CD14-positive monocyte (primary cell): ENCODE measurements around the gene SERPINA4. TPM values are rescaled to one million over a fixed set of nuclear protein-coding genes. Genes with fewer than 3 reads are reported as not detected.

Experiments used
- DNase-seq, 3 donors: peaks; one replicate each; pipeline ENCODE4 v3.0.0-alpha.2; 2011 to 2022
- H2AFZ ChIP-seq: 2 replicates; pipeline ENCODE4 v1.6.0; 2012; ENCODE audit warnings: mild to moderate bottlenecking, low read depth, low read length, inconsistent platforms; ENCODE audit not compliant: insufficient read depth, poor library complexity, severe bottlenecking
- H3K27ac ChIP-seq, 2 donors: 1 replicate in 1 of 2; 2 replicates in 1 of 2; pipeline ENCODE4 v1.5.1; 2012 to 2013; ENCODE audit warnings: low read length in 2 of 2, control low read depth in 1 of 2, inconsistent platforms in 1 of 2, low read depth in 1 of 2, mild to moderate bottlenecking in 1 of 2
- H3K27me3 ChIP-seq, 2 donors: one replicate each; pipeline versions ENCODE4 v1.6.0 to v1.6.1; 2011 to 2013; ENCODE audit warnings: low read length in 2 of 2; ENCODE audit not compliant: control insufficient read depth in 2 of 2, insufficient read depth in 2 of 2
- H3K36me3 ChIP-seq, 2 donors: replicated peaks in 1 of 2; 1 replicate in 1 of 2; 2 replicates in 1 of 2; pipeline versions ENCODE4 v1.5.1 to v1.6.1; 2012 to 2013; ENCODE audit warnings: low read length in 2 of 2, control low read depth in 1 of 2, inconsistent platforms in 1 of 2, mild to moderate bottlenecking in 1 of 2; ENCODE audit not compliant: insufficient read depth in 2 of 2, control insufficient read depth in 1 of 2
- H3K4me1 ChIP-seq, 2 donors: 1 replicate in 1 of 2; 2 replicates in 1 of 2; pipeline versions ENCODE4 v1.5.1 to v1.6.1; 2012 to 2013; ENCODE audit warnings: low read length in 2 of 2, control low read depth in 1 of 2, inconsistent platforms in 1 of 2, mild to moderate bottlenecking in 1 of 2, moderate library complexity in 1 of 2; ENCODE audit not compliant: insufficient read depth in 2 of 2, control insufficient read depth in 1 of 2
- H3K4me2 ChIP-seq: replicated peaks from 2 replicates; pipeline ENCODE3; 2012; ENCODE audit warnings: low read length, moderate library complexity, mild to moderate bottlenecking; ENCODE audit not compliant: poor library complexity, severe bottlenecking; ENCODE audit errors: extremely low read depth
- H3K4me3 ChIP-seq, 3 experiments: fragments of 200-600 bp in 1 of 3; sonication (generic) in 1 of 3; replicated peaks in 1 of 3; 1 replicate in 2 of 3; 2 replicates in 1 of 3; pipeline ENCODE4 v1.5.1; 2011 to 2013; ENCODE audit warnings: low read length in 3 of 3, mild to moderate bottlenecking in 3 of 3, control low read depth in 2 of 3, low read depth in 2 of 3, inconsistent platforms in 1 of 3, moderate library complexity in 1 of 3
- H3K79me2 ChIP-seq: 2 replicates; pipeline ENCODE4 v1.6.0; 2012; ENCODE audit warnings: mild to moderate bottlenecking, control low read depth, inconsistent platforms, low read length, moderate library complexity; ENCODE audit not compliant: insufficient read depth
- H3K9ac ChIP-seq: 2 replicates; pipeline ENCODE4 v1.6.0; 2017; ENCODE audit warnings: low read length, mild to moderate bottlenecking; ENCODE audit not compliant: insufficient read depth, poor library complexity, severe bottlenecking
- H3K9me3 ChIP-seq, 2 donors: replicated peaks in 1 of 2; 1 replicate in 1 of 2; 2 replicates in 1 of 2; pipeline versions ENCODE4 v1.5.1 to v1.6.1; 2012 to 2013; ENCODE audit warnings: low read length in 2 of 2, control low read depth in 1 of 2; ENCODE audit not compliant: control insufficient read depth in 1 of 2, insufficient read depth in 1 of 2
- H4K20me1 ChIP-seq: 2 replicates; pipeline ENCODE4 v1.6.0; 2012; ENCODE audit warnings: mild to moderate bottlenecking, low read length, control low read depth, moderate library complexity; ENCODE audit not compliant: insufficient read depth
- H3K27ac Mint-ChIP-seq, 7 donors: one replicate each; pipeline ENCODE4 v1.8.0; 2020; ENCODE audit warnings: mild to moderate bottlenecking in 7 of 7, mixed read lengths in 7 of 7, moderate library complexity in 6 of 7, inconsistent platforms in 2 of 7
- H3K27me3 Mint-ChIP-seq, 3 donors: one replicate each; pipeline ENCODE4 v1.8.0; 2021 to 2022; ENCODE audit warnings: low read depth in 3 of 3, mild to moderate bottlenecking in 3 of 3, mixed read lengths in 3 of 3, moderate library complexity in 3 of 3, inconsistent platforms in 1 of 3
- H3K36me3 Mint-ChIP-seq, 2 donors: one replicate each; pipeline ENCODE4 v1.8.0; 2020; ENCODE audit warnings: mixed read lengths in 2 of 2, inconsistent platforms in 1 of 2, mild to moderate bottlenecking in 1 of 2
- H3K4me1 Mint-ChIP-seq: one replicate; pipeline ENCODE4 v1.8.0; 2020; ENCODE audit warnings: mild to moderate bottlenecking, mixed read lengths
- H3K4me3 Mint-ChIP-seq, 2 donors: one replicate each; pipeline ENCODE4 v1.8.0; 2020; ENCODE audit warnings: mild to moderate bottlenecking in 2 of 2, mixed read lengths in 2 of 2, moderate library complexity in 1 of 2
- H3K9me3 Mint-ChIP-seq, 7 donors: one replicate each; pipeline ENCODE4 v1.8.0; 2020 to 2022; ENCODE audit warnings: mixed read lengths in 7 of 7, mild to moderate bottlenecking in 6 of 7, moderate library complexity in 6 of 7, inconsistent platforms in 2 of 7
- WGBS: methylation state at CpG from one replicate; pipeline ENCODE4 v1.1.5; 2013; ENCODE audit warnings: missing lambda C conversion rate; ENCODE audit not compliant: insufficient coverage; 5-methylcytosine and 5-hydroxymethylcytosine counted together
- intact Hi-C, 2 donors: fragments of 100-400 bp; cut with micrococcal nuclease; formaldehyde crosslinking; loops; one replicate each; pipeline versions ENCODE4 v1.15.0 to v1.15.1; 2023
- polyA plus RNA-seq, 3 donors: library from polyadenylated mRNA; depleted of rRNA in 1 of 3; unstranded in 2 of 3; stranded (reverse) in 1 of 3; fragments of 300-500 nt in 2 of 3; fragments of >200 nt in 1 of 3; fragmentation: Illumina TruSeq in 2 of 3; gene quantifications; 1 replicate in 2 of 3; 2 replicates in 1 of 3; pipeline ENCODE4 v1.2.3, GENCODE V29; 2012 to 2021
- TF ChIP-seq, protein P1 (sequence below): fragments of 200-600 bp; IDR thresholded peaks from one replicate; pipeline ENCODE4 v1.8.0; 2022; ENCODE audit warnings: antibody characterized with exemption, mild to moderate bottlenecking

The SERPINA4 gene
- polyA plus RNA-seq, 3 donors, result not detected

- Histone ChIP-seq H3K27me3 (no peaks in the 10 kb centered on the region), H3K79me2 (no peaks in the 10 kb centered on the region), H4K20me1 (no peaks in the 10 kb centered on the region), H3K9ac (no peak overlapping the region), H3K36me3 (no peaks in the 10 kb centered on the region), H2AFZ (no peak overlapping the region), H3K4me2 (no peak overlapping the region), H3K4me3 (no peak overlapping the region), H3K4me1 (no peaks in the 10 kb centered on the region), H3K9me3 (no peaks in the 10 kb centered on the region), H3K27ac (no peak overlapping the region)
- no peak for DNase-seq
- Mint-ChIP-seq H3K27me3 (peaks cover 4 to 8% (median 5%) of the 10 kb centered on the region in 3 donors), H3K36me3 (no peaks in the 10 kb centered on the region), H3K4me1 (no peaks in the 10 kb centered on the region), H3K4me3 (no peak overlapping the region), H3K27ac (no peak overlapping the region), H3K9me3 (peaks cover 0 to 3% (median 0%) of the 10 kb centered on the region in 7 donors)
- TF ChIP-seq, protein P1, sequence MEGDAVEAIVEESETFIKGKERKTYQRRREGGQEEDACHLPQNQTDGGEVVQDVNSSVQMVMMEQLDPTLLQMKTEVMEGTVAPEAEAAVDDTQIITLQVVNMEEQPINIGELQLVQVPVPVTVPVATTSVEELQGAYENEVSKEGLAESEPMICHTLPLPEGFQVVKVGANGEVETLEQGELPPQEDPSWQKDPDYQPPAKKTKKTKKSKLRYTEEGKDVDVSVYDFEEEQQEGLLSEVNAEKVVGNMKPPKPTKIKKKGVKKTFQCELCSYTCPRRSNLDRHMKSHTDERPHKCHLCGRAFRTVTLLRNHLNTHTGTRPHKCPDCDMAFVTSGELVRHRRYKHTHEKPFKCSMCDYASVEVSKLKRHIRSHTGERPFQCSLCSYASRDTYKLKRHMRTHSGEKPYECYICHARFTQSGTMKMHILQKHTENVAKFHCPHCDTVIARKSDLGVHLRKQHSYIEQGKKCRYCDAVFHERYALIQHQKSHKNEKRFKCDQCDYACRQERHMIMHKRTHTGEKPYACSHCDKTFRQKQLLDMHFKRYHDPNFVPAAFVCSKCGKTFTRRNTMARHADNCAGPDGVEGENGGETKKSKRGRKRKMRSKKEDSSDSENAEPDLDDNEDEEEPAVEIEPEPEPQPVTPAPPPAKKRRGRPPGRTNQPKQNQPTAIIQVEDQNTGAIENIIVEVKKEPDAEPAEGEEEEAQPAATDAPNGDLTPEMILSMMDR, result no peak
- intact Hi-C loops, result no loop called here
These were observed 31.2 kb downstream of the SERPINA4 start for GRCh38 chr14:94592457-94592856.

DNA sequence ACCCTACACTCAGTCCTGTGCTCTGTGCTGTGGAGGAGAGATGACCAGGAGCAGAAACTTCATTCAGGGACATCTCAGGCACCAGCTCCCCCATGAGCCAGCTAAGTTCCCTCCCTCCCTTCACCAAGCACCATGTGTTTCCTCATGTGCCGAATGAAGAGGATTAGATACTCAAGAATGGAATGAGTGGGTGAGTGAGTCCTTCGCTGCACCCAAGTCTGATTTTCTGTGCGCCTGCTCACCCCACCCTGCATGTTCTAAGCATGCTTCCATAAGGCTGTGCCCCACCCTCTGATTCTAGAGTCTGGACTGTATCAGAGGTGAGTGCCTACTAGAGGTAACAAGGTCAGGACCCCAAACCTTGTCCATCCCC is 32.1 kb downstream of the SERPINA4 start:
- Histone ChIP-seq H3K4me2 (no peak overlapping the region), H3K4me3 (no peak overlapping the region), H3K4me1 (no peaks in the 10 kb centered on the region), H3K9me3 (no peaks in the 10 kb centered on the region), H3K9ac (no peak overlapping the region), H3K27ac (no peak overlapping the region), H4K20me1 (no peaks in the 10 kb centered on the region), H2AFZ (no peak overlapping the region), H3K27me3 (no peaks in the 10 kb centered on the region), H3K79me2 (no peaks in the 10 kb centered on the region), H3K36me3 (no peaks in the 10 kb centered on the region)
- Mint-ChIP-seq H3K27me3 (peaks cover 5 to 7% (median 7%) of the 10 kb centered on the region in 3 donors), H3K36me3 (no peaks in the 10 kb centered on the region), H3K4me3 (no peak overlapping the region), H3K27ac (peak overlapping the region in 1 of 7 donors; percentile 26), H3K9me3 (peaks cover 0 to 2% (median 0%) of the 10 kb centered on the region in 7 donors), H3K4me1 (no peaks in the 10 kb centered on the region)
- 100% methylated on average over 2 of the region's 3 CpGs for WGBS
- no peak for DNase-seq
- intact Hi-C loops, result no loop called here
- TF ChIP-seq, protein P1, result no peak
